PC-3 (cell line): ENCODE results near the gene PLXNA4.

Experiments
- EZH2 ChIP-seq: fragments of 300-600 bp; sonication (generic); IDR thresholded peaks from one replicate; pipeline ENCODE4 v1.6.1; 2017; ENCODE audit warnings: antibody characterized with exemption, mild to moderate bottlenecking, low read length; ENCODE audit not compliant: unreplicated experiment
- EZH2phosphoT487 ChIP-seq: fragments of 300-600 bp; sonication (generic); IDR thresholded peaks from 2 replicates; pipeline ENCODE4 v1.6.1; 2018; ENCODE audit warnings: mild to moderate bottlenecking, antibody characterized with exemption, low read length, borderline replicate concordance
- TF ChIP-seq, protein P1 (sequence below): fragments of 300-600 bp; sonication (generic); conservative IDR thresholded peaks from 2 replicates; pipeline ENCODE4 v1.5.1; 2017; ENCODE audit warnings: antibody characterized with exemption, low read depth, mild to moderate bottlenecking, low read length

GRCh38 chr7:132160611-132161532 is 415.4 kb downstream of the PLXNA4 start:
- no peak for TF ChIP-seq EZH2
- TF ChIP-seq, protein P1, sequence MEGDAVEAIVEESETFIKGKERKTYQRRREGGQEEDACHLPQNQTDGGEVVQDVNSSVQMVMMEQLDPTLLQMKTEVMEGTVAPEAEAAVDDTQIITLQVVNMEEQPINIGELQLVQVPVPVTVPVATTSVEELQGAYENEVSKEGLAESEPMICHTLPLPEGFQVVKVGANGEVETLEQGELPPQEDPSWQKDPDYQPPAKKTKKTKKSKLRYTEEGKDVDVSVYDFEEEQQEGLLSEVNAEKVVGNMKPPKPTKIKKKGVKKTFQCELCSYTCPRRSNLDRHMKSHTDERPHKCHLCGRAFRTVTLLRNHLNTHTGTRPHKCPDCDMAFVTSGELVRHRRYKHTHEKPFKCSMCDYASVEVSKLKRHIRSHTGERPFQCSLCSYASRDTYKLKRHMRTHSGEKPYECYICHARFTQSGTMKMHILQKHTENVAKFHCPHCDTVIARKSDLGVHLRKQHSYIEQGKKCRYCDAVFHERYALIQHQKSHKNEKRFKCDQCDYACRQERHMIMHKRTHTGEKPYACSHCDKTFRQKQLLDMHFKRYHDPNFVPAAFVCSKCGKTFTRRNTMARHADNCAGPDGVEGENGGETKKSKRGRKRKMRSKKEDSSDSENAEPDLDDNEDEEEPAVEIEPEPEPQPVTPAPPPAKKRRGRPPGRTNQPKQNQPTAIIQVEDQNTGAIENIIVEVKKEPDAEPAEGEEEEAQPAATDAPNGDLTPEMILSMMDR = no peak
- no peak for TF ChIP-seq EZH2phosphoT487
